Body of pancreas (tissue), 4 donors: ENCODE data around the gene DUSP8. TPM values are rescaled to one million over a fixed set of nuclear protein-coding genes. Genes with fewer than 3 reads are reported as not detected.

ENCODE experiments used
- ATAC-seq: fragments of 150-250 bp; one replicate; pipeline ENCODE4 v1.9.1; 2016
- DNase-seq, 4 donors: peaks; one replicate each; pipeline ENCODE4 v3.0.0-alpha.2; 2019
- H3K27ac ChIP-seq, 4 donors: fragments of 200-600 bp; sonication (generic); 1 replicate in 3 of 4; 2 replicates in 1 of 4; pipeline versions ENCODE4 v1.5.1 to v1.6.1; 2016 to 2019; ENCODE audit warnings: mild to moderate bottlenecking in 1 of 4, mixed read lengths in 1 of 4, moderate library complexity in 1 of 4
- H3K27me3 ChIP-seq, 2 donors: fragments of 200-600 bp; sonication (generic); one replicate each; pipeline ENCODE4 v1.6.0; 2016; ENCODE audit warnings: mild to moderate bottlenecking in 1 of 2
- H3K36me3 ChIP-seq, 2 donors: fragments of 200-600 bp; sonication (generic); replicated peaks in 1 of 2; 2 replicates each; pipeline ENCODE4 v1.5.1; 2016; ENCODE audit warnings: low read depth in 2 of 2; ENCODE audit not compliant: insufficient read depth in 1 of 2
- H3K4me1 ChIP-seq: fragments of 200-600 bp; sonication (generic); one replicate; pipeline ENCODE4 v1.6.0; 2016
- H3K4me3 ChIP-seq, 2 donors: fragments of 200-600 bp; sonication (generic); 1 replicate in 1 of 2; 2 replicates in 1 of 2; pipeline ENCODE4 v1.5.1; 2016 to 2019
- H3K9me3 ChIP-seq, 3 donors: fragments of 200-600 bp; sonication (generic); 1 replicate in 2 of 3; 2 replicates in 1 of 3; pipeline ENCODE4 v1.5.1; 2016
- CTCF ChIP-seq, 7 experiments: fragments of 450-650 bp in 4 of 7; fragments of 200-600 bp in 3 of 7; sonication (generic) in 3 of 7; IDR thresholded peaks; one replicate each; pipeline ENCODE4 v1.5.1; 2016 to 2019; ENCODE audit warnings: antibody characterized with exemption in 7 of 7
- POLR2A ChIP-seq, 3 donors: fragments of 450-650 bp; IDR thresholded peaks; one replicate each; pipeline ENCODE4 v1.6.1; 2016; ENCODE audit warnings: antibody characterized with exemption in 3 of 3, mild to moderate bottlenecking in 2 of 3
- WGBS, 2 donors: methylation state at CpG; one replicate each; pipeline ENCODE4 v1.1.5; 2017; 5-methylcytosine and 5-hydroxymethylcytosine counted together
- intact Hi-C: fragments of 100-400 bp; cut with DNase I; formaldehyde crosslinking; loops from one replicate; pipeline ENCODE4 v1.15.1; 2023
- total RNA-seq, 2 donors: library from RNA; depleted of rRNA; stranded (reverse); fragments of >200 nt; gene quantifications; one replicate each; pipeline ENCODE4 v1.1.0, GENCODE V29; 2016

DUSP8 gene
- total RNA-seq, 2 donors from 2014 or later, result 7.0 to 19.1 TPM

- intact Hi-C loops, result no loop called here
- DNase-seq, result no peak
- Histone ChIP-seq H3K9me3 (no peaks in the 10 kb centered on the region), H3K27me3 (no peaks in the 10 kb centered on the region), H3K27ac (no peak overlapping the region), H3K4me3 (no peak overlapping the region), H3K4me1 (peaks cover 16% of the 10 kb centered on the region), H3K36me3 (no peaks in the 10 kb centered on the region)
- TF ChIP-seq POLR2A (IDR thresholded peaks at IDR 0.05), result no peak
- no peak for TF ChIP-seq CTCF (IDR thresholded peaks at IDR 0.05)
- 86 to 87% methylated on average over 2 to 10 of the region's 10 CpGs for WGBS, 2 donors
- no peak for ATAC-seq
These were observed 43.4 kb downstream of the DUSP8 start for GRCh38 chr11:1528710-1529109.

- Histone ChIP-seq H3K4me1 (peaks cover 5% of the 10 kb centered on the region), H3K4me3 (no peak overlapping the region), H3K27ac (no peak overlapping the region), H3K36me3 (no peaks in the 10 kb centered on the region), H3K9me3 (no peaks in the 10 kb centered on the region), H3K27me3 (no peaks in the 10 kb centered on the region)
- 86 to 92% methylated on average over 11 to 15 of the region's 15 CpGs for WGBS, 2 donors
- intact Hi-C loops, result no loop called here
- no peak for TF ChIP-seq POLR2A (IDR thresholded peaks at IDR 0.05)
- no peak for TF ChIP-seq CTCF (IDR thresholded peaks at IDR 0.05)
- no peak for DNase-seq
- ATAC-seq, result no peak
These were observed 45.3 kb downstream of the DUSP8 start for GRCh38 chr11:1526785-1527184.

- TF ChIP-seq POLR2A (IDR thresholded peaks at IDR 0.05) (no peak), CTCF (IDR thresholded peaks at IDR 0.05) (no peak)
- 68 to 73% methylated on average over 4 of the region's 4 CpGs for WGBS, 2 donors
- Histone ChIP-seq H3K4me1 (no peaks in the 10 kb centered on the region), H3K36me3 (no peaks in the 10 kb centered on the region), H3K4me3 (no peak overlapping the region), H3K27ac (no peak overlapping the region), H3K9me3 (no peaks in the 10 kb centered on the region), H3K27me3 (no peaks in the 10 kb centered on the region)
- ATAC-seq, result no peak
- intact Hi-C loops, result no loop called here
- DNase-seq, result no peak
These were observed 48.3 kb downstream of the DUSP8 start for GRCh38 chr11:1523779-1524178.

GRCh38 chr11:1523077-1523476 is 49.0 kb downstream of the DUSP8 start:
- Histone ChIP-seq H3K36me3 (no peaks in the 10 kb centered on the region), H3K27ac (no peak overlapping the region), H3K4me3 (no peak overlapping the region), H3K27me3 (no peaks in the 10 kb centered on the region), H3K4me1 (no peaks in the 10 kb centered on the region), H3K9me3 (no peaks in the 10 kb centered on the region)
- no peak for DNase-seq
- intact Hi-C loops, result no loop called here
- TF ChIP-seq CTCF (IDR thresholded peaks at IDR 0.05) (no peak), POLR2A (IDR thresholded peaks at IDR 0.05) (no peak)
- 78 to 90% methylated on average over 6 of the region's 6 CpGs for WGBS, 2 donors
- ATAC-seq, result no peak

- DNase-seq (no peak), ATAC-seq (no peak)
- Histone ChIP-seq H3K27ac (no peak overlapping the region), H3K36me3 (no peaks in the 10 kb centered on the region), H3K9me3 (no peaks in the 10 kb centered on the region), H3K4me3 (no peak overlapping the region), H3K27me3 (no peaks in the 10 kb centered on the region), H3K4me1 (no peaks in the 10 kb centered on the region)
- intact Hi-C loops, result no loop called here
- WGBS, 2 donors, result 94 to 97% methylated on average over 8 of the region's 8 CpGs
- TF ChIP-seq CTCF (IDR thresholded peaks at IDR 0.05), result no peak
- TF ChIP-seq POLR2A (IDR thresholded peaks at IDR 0.05), result no peak
These were observed 50.0 kb downstream of the DUSP8 start for GRCh38 chr11:1522081-1522424.
